Neutrophil (primary cell): Measurements from ENCODE around the gene ASIC2.

Experiments
- H3K27ac ChIP-seq: fragments of 200-600 bp; sonication (generic); 2 replicates; pipeline ENCODE4 v1.5.1; 2016; ENCODE audit warnings: mild to moderate bottlenecking, moderate library complexity
- H3K27me3 ChIP-seq: fragments of 200-600 bp; sonication (generic); 2 replicates; pipeline ENCODE4 v1.6.0; 2016; ENCODE audit warnings: mild to moderate bottlenecking
- H3K36me3 ChIP-seq: fragments of 200-600 bp; sonication (generic); 2 replicates; pipeline ENCODE4 v1.5.1; 2017
- H3K4me1 ChIP-seq, 2 experiments: fragments of 200-600 bp in 1 of 2; sonication (generic) in 1 of 2; 1 replicate in 1 of 2; 2 replicates in 1 of 2; pipeline versions ENCODE4 v1.5.1 to v1.6.1; 2013 to 2016; ENCODE audit warnings: low read depth in 1 of 2, low read length in 1 of 2, mild to moderate bottlenecking in 1 of 2, moderate library complexity in 1 of 2; ENCODE audit not compliant: control insufficient read depth in 1 of 2, insufficient read depth in 1 of 2
- H3K4me3 ChIP-seq, 2 experiments: fragments of 200-600 bp in 1 of 2; sonication (generic) in 1 of 2; 1 replicate in 1 of 2; 2 replicates in 1 of 2; pipeline ENCODE4 v1.5.1; 2013 to 2016; ENCODE audit warnings: low read depth in 1 of 2, low read length in 1 of 2, mild to moderate bottlenecking in 1 of 2, moderate library complexity in 1 of 2
- H3K9me3 ChIP-seq: fragments of 200-600 bp; sonication (generic); 2 replicates; pipeline ENCODE4 v1.5.1; 2016
- CTCF ChIP-seq: fragments of 200-600 bp; sonication (generic); IDR thresholded peaks from 2 replicates; pipeline ENCODE4 v1.5.1; 2016; ENCODE audit warnings: antibody characterized with exemption

Gene ASIC2

DNA sequence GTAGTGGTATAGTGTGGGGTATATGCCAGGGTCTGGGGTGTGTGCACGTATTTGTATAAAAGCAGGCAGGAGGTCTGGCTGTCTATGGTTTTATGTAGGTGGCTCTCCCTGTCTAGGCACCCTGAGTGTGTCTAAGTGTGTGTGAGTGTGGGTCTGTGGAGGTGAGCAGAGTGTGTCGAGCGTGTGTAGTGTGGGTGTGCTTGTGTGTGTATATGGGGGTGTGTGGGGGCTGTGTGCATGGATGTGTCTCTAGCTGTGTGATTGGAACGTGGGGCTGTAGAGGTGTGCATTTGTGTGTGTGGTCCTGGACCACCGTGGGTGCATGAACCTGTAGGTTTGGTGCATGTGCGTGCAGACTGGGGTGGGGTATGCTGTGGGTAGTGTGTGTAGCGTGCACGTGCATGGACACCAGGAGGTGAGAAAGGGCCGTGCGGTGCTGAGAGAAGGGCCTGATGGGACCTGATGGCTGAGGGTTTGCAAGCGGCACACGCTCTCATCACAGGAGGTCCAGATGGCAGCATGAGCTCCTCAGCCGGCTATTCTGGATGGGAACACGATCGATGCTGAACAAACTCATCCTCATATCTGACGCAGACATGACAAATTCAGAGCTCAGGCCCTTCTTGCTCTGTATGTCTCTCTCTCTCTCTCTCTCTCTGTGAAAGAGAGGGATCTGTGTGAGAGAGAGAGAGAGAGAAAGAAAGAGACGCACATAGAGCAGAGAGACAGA, 273.8 kb downstream of the ASIC2 start:
- no peaks in the 10 kb centered on the region for H3K36me3 ChIP-seq
- no peaks in the 10 kb centered on the region for H3K4me1 ChIP-seq
- no peak overlapping the region for H3K27ac ChIP-seq
- no peaks in the 10 kb centered on the region for H3K9me3 ChIP-seq
- peaks cover 5% of the 10 kb centered on the region for H3K27me3 ChIP-seq
- no peak overlapping the region for H3K4me3 ChIP-seq
- no peak for TF ChIP-seq CTCF

DNA sequence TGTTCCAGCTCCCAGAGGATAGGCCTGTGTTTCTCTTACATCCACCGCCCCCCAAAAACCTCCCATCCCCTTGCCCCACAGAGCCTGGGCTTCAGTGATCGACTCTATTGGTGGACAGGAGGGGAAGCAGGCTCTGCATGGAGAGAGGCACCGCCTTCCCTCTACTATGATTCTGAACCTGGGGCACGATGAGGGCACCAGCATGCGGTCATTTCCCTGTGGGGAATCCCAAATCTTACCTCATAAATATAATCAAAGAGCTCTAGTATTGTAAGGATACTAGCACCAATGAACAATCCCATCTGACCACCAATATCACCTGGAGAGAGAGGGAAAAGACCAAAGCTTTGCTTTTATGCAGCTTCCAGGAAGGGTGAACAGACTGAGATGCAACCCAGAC, 275.7 kb downstream of the ASIC2 start:
- Histone ChIP-seq H3K36me3 (no peaks in the 10 kb centered on the region), H3K9me3 (no peaks in the 10 kb centered on the region), H3K27me3 (peaks cover 3% of the 10 kb centered on the region), H3K27ac (no peak overlapping the region), H3K4me3 (no peak overlapping the region), H3K4me1 (no peaks in the 10 kb centered on the region)
- no peak for TF ChIP-seq CTCF

DNA sequence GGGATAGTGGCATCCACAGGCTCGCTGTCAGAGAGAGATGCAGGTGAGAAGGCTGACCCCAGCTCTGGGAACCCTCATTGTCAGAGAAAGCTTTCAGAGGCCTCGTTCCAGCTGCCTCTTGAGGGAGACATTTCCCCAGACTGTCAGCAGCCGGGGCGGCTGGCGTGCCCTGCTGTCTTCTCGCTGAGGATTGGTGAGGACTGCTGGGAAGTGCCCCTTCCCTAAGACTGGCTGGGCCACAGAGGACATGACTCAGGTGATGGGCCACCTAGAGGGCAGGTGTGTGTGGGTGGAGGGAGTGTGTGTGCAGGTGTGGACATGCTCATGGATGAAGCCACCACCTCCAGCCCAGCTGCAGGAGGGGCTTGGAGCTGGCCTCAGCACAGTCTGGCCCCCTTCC, 276.2 kb downstream of the ASIC2 start:
- no peak overlapping the region for H3K27ac ChIP-seq
- H3K9me3 ChIP-seq, result no peaks in the 10 kb centered on the region
- TF ChIP-seq CTCF, result no peak
- H3K27me3 ChIP-seq, result peaks cover 3% of the 10 kb centered on the region
- H3K36me3 ChIP-seq, result no peaks in the 10 kb centered on the region
- H3K4me1 ChIP-seq, result no peaks in the 10 kb centered on the region
- H3K4me3 ChIP-seq, result no peak overlapping the region

GRCh38 chr17:33015716-33016346, 277.3 kb downstream of the ASIC2 start:
- Histone ChIP-seq H3K4me3 (no peak overlapping the region), H3K9me3 (no peaks in the 10 kb centered on the region), H3K27ac (no peak overlapping the region), H3K36me3 (no peaks in the 10 kb centered on the region), H3K4me1 (no peaks in the 10 kb centered on the region), H3K27me3 (peaks cover under 1% of the 10 kb centered on the region)
- TF ChIP-seq CTCF, result no peak

- Histone ChIP-seq H3K9me3 (no peaks in the 10 kb centered on the region), H3K4me3 (no peak overlapping the region), H3K27me3 (no peaks in the 10 kb centered on the region), H3K27ac (no peak overlapping the region), H3K36me3 (no peaks in the 10 kb centered on the region), H3K4me1 (no peaks in the 10 kb centered on the region)
- TF ChIP-seq CTCF, result no peak
Measured at GRCh38 chr17:33014751-33015150, 278.3 kb downstream of the ASIC2 start.
